Nephron progenitor cell (in vitro differentiated cells): ENCODE data around the gene LRFN2.

Experiments used
- DNase-seq: peaks from one replicate; pipeline ENCODE4 v3.0.0; 2021
- H3K27ac Mint-ChIP-seq: 2 replicates; pipeline ENCODE4 v1.8.0; 2021; ENCODE audit warnings: mild to moderate bottlenecking, moderate library complexity, mixed read lengths
- H3K27me3 Mint-ChIP-seq: 2 replicates; pipeline ENCODE4 v1.8.0; 2021; ENCODE audit warnings: mild to moderate bottlenecking, low read depth, mixed read lengths; ENCODE audit not compliant: poor library complexity
- H3K36me3 Mint-ChIP-seq: 2 replicates; pipeline ENCODE4 v1.8.0; 2021; ENCODE audit warnings: low read depth, mixed read lengths
- H3K4me1 Mint-ChIP-seq: 2 replicates; pipeline ENCODE4 v1.8.0; 2021; ENCODE audit warnings: mixed read lengths
- H3K4me3 Mint-ChIP-seq: 2 replicates; pipeline ENCODE4 v1.8.0; 2021; ENCODE audit warnings: mild to moderate bottlenecking, moderate library complexity, mixed read lengths
- H3K9me3 Mint-ChIP-seq: 2 replicates; pipeline ENCODE4 v1.8.0; 2021; ENCODE audit warnings: mild to moderate bottlenecking, moderate library complexity, mixed read lengths
- CTCF ChIP-seq: fragments of 200-600 bp; sonication (generic); IDR thresholded peaks from 2 replicates; pipeline ENCODE4 v1.5.0; 2021; ENCODE audit warnings: antibody characterized with exemption

Gene LRFN2

GRCh38 chr6:40480678-40481077 lies 106.5 kb downstream of the LRFN2 start:
- Mint-ChIP-seq H3K27ac (no peak overlapping the region), H3K36me3 (no peaks in the 10 kb centered on the region), H3K4me3 (no peak overlapping the region), H3K27me3 (peaks cover 71% of the 10 kb centered on the region), H3K9me3 (no peaks in the 10 kb centered on the region), H3K4me1 (peaks cover 25% of the 10 kb centered on the region)
- TF ChIP-seq CTCF = no peak
- DNase-seq = no peak

GRCh38 chr6:40479706-40480105 lies 107.5 kb downstream of the LRFN2 start:
- Mint-ChIP-seq H3K36me3 (no peaks in the 10 kb centered on the region), H3K27ac (no peak overlapping the region), H3K9me3 (no peaks in the 10 kb centered on the region), H3K4me1 (peaks cover 15% of the 10 kb centered on the region), H3K27me3 (peaks cover 74% of the 10 kb centered on the region), H3K4me3 (no peak overlapping the region)
- no peak for DNase-seq
- TF ChIP-seq CTCF = no peak

- peaks cover 84% of the 10 kb centered on the region for H3K27me3 Mint-ChIP-seq
- TF ChIP-seq CTCF = no peak
Measured at GRCh38 chr6:40477246-40478126, 109.7 kb downstream of the LRFN2 start.

GRCh38 chr6:40476673-40477072 lies 110.5 kb downstream of the LRFN2 start:
- no peak for TF ChIP-seq CTCF
- Mint-ChIP-seq H3K4me3 (no peak overlapping the region), H3K9me3 (no peaks in the 10 kb centered on the region), H3K27me3 (peaks cover 91% of the 10 kb centered on the region), H3K27ac (no peak overlapping the region), H3K4me1 (peaks cover 10% of the 10 kb centered on the region), H3K36me3 (no peaks in the 10 kb centered on the region)
- DNase-seq = no peak

More at GRCh38 chr6:40477246-40478126, 109.7 kb downstream of the LRFN2 start:
- Mint-ChIP-seq H3K27ac (no peak overlapping the region), H3K4me1 (peaks cover 10% of the 10 kb centered on the region), H3K4me3 (peak overlapping the region; percentile 45), H3K36me3 (no peaks in the 10 kb centered on the region), H3K9me3 (no peaks in the 10 kb centered on the region)
- DNase-seq = no peak

- H3K4me1 Mint-ChIP-seq = peaks cover 10% of the 10 kb centered on the region
- no peak overlapping the region for H3K4me3 Mint-ChIP-seq
- H3K9me3 Mint-ChIP-seq = no peaks in the 10 kb centered on the region
- no peak for TF ChIP-seq CTCF
- H3K36me3 Mint-ChIP-seq = no peaks in the 10 kb centered on the region
- H3K27ac Mint-ChIP-seq = no peak overlapping the region
- no peak for DNase-seq
- peaks cover 83% of the 10 kb centered on the region for H3K27me3 Mint-ChIP-seq
Measured at GRCh38 chr6:40474937-40475336, 112.2 kb downstream of the LRFN2 start.

- peaks cover 10% of the 10 kb centered on the region for H3K4me1 Mint-ChIP-seq
- DNase-seq = no peak
- no peak overlapping the region for H3K4me3 Mint-ChIP-seq
- H3K27me3 Mint-ChIP-seq = peaks cover 66% of the 10 kb centered on the region
- H3K9me3 Mint-ChIP-seq = no peaks in the 10 kb centered on the region
- H3K36me3 Mint-ChIP-seq = no peaks in the 10 kb centered on the region
- H3K27ac Mint-ChIP-seq = no peak overlapping the region
- no peak for TF ChIP-seq CTCF
Measured at GRCh38 chr6:40473026-40473425, 114.1 kb downstream of the LRFN2 start.
